GM18867 (cell line): ENCODE results near the gene ZFHX2.

Experiments used
- ATAC-seq: cut with Tn5 transposase; IDR thresholded peaks from one replicate; pipeline ENCODE4 v1.9.1; 2021; ENCODE audit warnings: mild to moderate bottlenecking, moderate library complexity; ENCODE audit not compliant: unreplicated experiment

ZFHX2 gene

GRCh38 chr14:23523229-23524016 lies 28.1 kb downstream of the ZFHX2 start:
- no peak for ATAC-seq

GRCh38 chr14:23522643-23523198 lies 28.8 kb downstream of the ZFHX2 start:
- no peak for ATAC-seq

- no peak for ATAC-seq
Measured at GRCh38 chr14:23521785-23522640, 29.6 kb downstream of the ZFHX2 start.

- no peak for ATAC-seq
Measured at GRCh38 chr14:23520899-23521533, 30.5 kb downstream of the ZFHX2 start.

GRCh38 chr14:23518709-23519108 lies 32.9 kb downstream of the ZFHX2 start:
- no peak for ATAC-seq

GRCh38 chr14:23517650-23518326 lies 33.8 kb downstream of the ZFHX2 start:
- no peak for ATAC-seq

- ATAC-seq, result no peak
Measured at GRCh38 chr14:23514644-23514957, 37.0 kb downstream of the ZFHX2 start.

GRCh38 chr14:23513818-23514643 lies 37.5 kb downstream of the ZFHX2 start:
- no peak for ATAC-seq

- ATAC-seq, result no peak
Measured at GRCh38 chr14:23513005-23513817, 38.4 kb downstream of the ZFHX2 start.

- ATAC-seq, result no peak
Measured at GRCh38 chr14:23512156-23512555, 39.4 kb downstream of the ZFHX2 start.

GRCh38 chr14:23494223-23494622 lies 57.3 kb downstream of the ZFHX2 start:
- ATAC-seq, result no peak

GRCh38 chr14:23492618-23493272 lies 58.8 kb downstream of the ZFHX2 start:
- no peak for ATAC-seq

- ATAC-seq, result no peak
Measured at GRCh38 chr14:23487216-23487615, 64.3 kb downstream of the ZFHX2 start.

GRCh38 chr14:23486036-23486435 lies 65.5 kb downstream of the ZFHX2 start:
- ATAC-seq, result no peak

GRCh38 chr14:23485326-23485725 lies 66.2 kb downstream of the ZFHX2 start:
- no peak for ATAC-seq

GRCh38 chr14:23483236-23483854 lies 68.2 kb downstream of the ZFHX2 start:
- no peak for ATAC-seq

GRCh38 chr14:23482823-23483148 lies 68.8 kb downstream of the ZFHX2 start:
- no peak for ATAC-seq
